ENCODE results near the gene MAD2L1.

DNA sequence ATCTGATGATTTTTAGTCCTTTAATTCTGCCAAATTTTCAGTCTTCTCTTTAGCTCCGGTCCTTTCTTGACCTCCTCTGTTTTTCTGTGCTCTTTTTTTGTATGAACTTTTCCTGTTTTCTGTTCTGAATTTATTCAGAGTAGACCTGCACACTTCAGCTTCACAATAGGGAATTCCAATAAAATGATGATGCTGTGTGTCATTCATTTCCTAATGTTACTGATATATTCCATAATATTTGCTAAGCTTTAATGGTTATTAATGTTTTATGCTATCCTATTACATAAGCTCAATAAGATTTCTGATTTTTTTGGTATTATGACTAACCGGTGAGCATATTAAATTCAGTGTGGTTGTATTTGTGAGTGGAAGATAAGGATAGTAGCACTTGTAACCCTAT, 13.9 kb upstream of the MAD2L1 start:
- TF ChIP-seq, protein P1, sequence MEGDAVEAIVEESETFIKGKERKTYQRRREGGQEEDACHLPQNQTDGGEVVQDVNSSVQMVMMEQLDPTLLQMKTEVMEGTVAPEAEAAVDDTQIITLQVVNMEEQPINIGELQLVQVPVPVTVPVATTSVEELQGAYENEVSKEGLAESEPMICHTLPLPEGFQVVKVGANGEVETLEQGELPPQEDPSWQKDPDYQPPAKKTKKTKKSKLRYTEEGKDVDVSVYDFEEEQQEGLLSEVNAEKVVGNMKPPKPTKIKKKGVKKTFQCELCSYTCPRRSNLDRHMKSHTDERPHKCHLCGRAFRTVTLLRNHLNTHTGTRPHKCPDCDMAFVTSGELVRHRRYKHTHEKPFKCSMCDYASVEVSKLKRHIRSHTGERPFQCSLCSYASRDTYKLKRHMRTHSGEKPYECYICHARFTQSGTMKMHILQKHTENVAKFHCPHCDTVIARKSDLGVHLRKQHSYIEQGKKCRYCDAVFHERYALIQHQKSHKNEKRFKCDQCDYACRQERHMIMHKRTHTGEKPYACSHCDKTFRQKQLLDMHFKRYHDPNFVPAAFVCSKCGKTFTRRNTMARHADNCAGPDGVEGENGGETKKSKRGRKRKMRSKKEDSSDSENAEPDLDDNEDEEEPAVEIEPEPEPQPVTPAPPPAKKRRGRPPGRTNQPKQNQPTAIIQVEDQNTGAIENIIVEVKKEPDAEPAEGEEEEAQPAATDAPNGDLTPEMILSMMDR (IDR thresholded peaks at IDR 0.05), result no peak
- no peak for TF ChIP-seq POLR2A (IDR thresholded peaks at IDR 0.05)

All from vagina (tissue), 2 donors.